H9 (cell line): Measurements from ENCODE around the gene PSMB7. TPM values are rescaled to one million over a fixed set of nuclear protein-coding genes. Genes with fewer than 3 reads are reported as not detected.

ENCODE experiments used
- DNase-seq: peaks from one replicate; pipeline ENCODE4 v3.0.0-alpha.2; 2017
- H2AFZ ChIP-seq: one replicate; pipeline ENCODE4 v1.6.1; 2013; ENCODE audit warnings: mild to moderate bottlenecking, low read length, control low read depth, moderate library complexity
- H2AK5ac ChIP-seq: 2 replicates; pipeline ENCODE4 v1.6.1; 2013; ENCODE audit warnings: low read length, control low read depth, mixed read lengths; ENCODE audit not compliant: insufficient read length
- H2BK120ac ChIP-seq: one replicate; pipeline ENCODE4 v1.6.1; 2013; ENCODE audit warnings: low read depth, mild to moderate bottlenecking, low read length, control low read depth, inconsistent platforms; ENCODE audit not compliant: poor library complexity, severe bottlenecking
- H2BK12ac ChIP-seq: 2 replicates; pipeline ENCODE4 v1.6.1; 2013; ENCODE audit warnings: low read length, control low read depth, mixed read lengths, low read depth; ENCODE audit not compliant: insufficient read length
- H2BK15ac ChIP-seq: 2 replicates; pipeline ENCODE4 v1.6.1; 2013; ENCODE audit warnings: low read depth, low read length, control low read depth
- H2BK20ac ChIP-seq: one replicate; pipeline ENCODE4 v1.6.1; 2013; ENCODE audit warnings: low read depth, mild to moderate bottlenecking, low read length, control low read depth, inconsistent platforms; ENCODE audit not compliant: poor library complexity, severe bottlenecking
- H2BK5ac ChIP-seq: 2 replicates; pipeline ENCODE4 v1.6.1; 2013; ENCODE audit warnings: low read length, control low read depth, mixed read lengths; ENCODE audit not compliant: insufficient read length
- H3K14ac ChIP-seq: 2 replicates; pipeline ENCODE4 v1.6.1; 2013; ENCODE audit warnings: low read length, control low read depth; ENCODE audit not compliant: insufficient read depth
- H3K18ac ChIP-seq: 2 replicates; pipeline ENCODE4 v1.6.1; 2013; ENCODE audit warnings: low read depth, mild to moderate bottlenecking, mixed read lengths, low read length, control low read depth; ENCODE audit not compliant: insufficient read length
- H3K23ac ChIP-seq: 2 replicates; pipeline ENCODE4 v1.6.1; 2013; ENCODE audit warnings: low read length, control low read depth, mixed read lengths, low read depth; ENCODE audit not compliant: insufficient read length
- H3K23me2 ChIP-seq: 2 replicates; pipeline ENCODE4 v1.6.1; 2013; ENCODE audit warnings: low read depth, mild to moderate bottlenecking, mixed read lengths, low read length, control low read depth; ENCODE audit not compliant: insufficient read length, poor library complexity, severe bottlenecking
- H3K27ac ChIP-seq: 2 replicates; pipeline ENCODE4 v1.5.1; 2013; ENCODE audit warnings: low read length, control low read depth, mixed read lengths, low read depth; ENCODE audit not compliant: insufficient read length
- H3K27me3 ChIP-seq: 2 replicates; pipeline ENCODE4 v1.6.1; 2013; ENCODE audit warnings: low read length, control low read depth, inconsistent platforms; ENCODE audit not compliant: insufficient read depth
- H3K4ac ChIP-seq: 2 replicates; pipeline ENCODE4 v1.6.1; 2013; ENCODE audit warnings: low read depth, mild to moderate bottlenecking, control low read depth, inconsistent platforms, low read length, moderate library complexity
- H3K4me1 ChIP-seq: 2 replicates; pipeline ENCODE4 v1.6.1; 2013; ENCODE audit warnings: low read length, control low read depth, inconsistent platforms; ENCODE audit not compliant: insufficient read depth
- H3K4me2 ChIP-seq: 2 replicates; pipeline ENCODE4 v1.6.1; 2013; ENCODE audit warnings: low read length, control low read depth, mixed read lengths; ENCODE audit not compliant: insufficient read length, insufficient read depth
- H3K56ac ChIP-seq: 2 replicates; pipeline ENCODE4 v1.6.1; 2013; ENCODE audit warnings: low read depth, mild to moderate bottlenecking, mixed read lengths, low read length, control low read depth; ENCODE audit not compliant: insufficient read length
- H3K79me1 ChIP-seq: 2 replicates; pipeline ENCODE4 v1.6.1; 2013; ENCODE audit warnings: low read depth, mild to moderate bottlenecking, moderate library complexity, low read length, control low read depth, inconsistent platforms; ENCODE audit not compliant: insufficient read depth, poor library complexity, severe bottlenecking
- H3K79me2 ChIP-seq: 2 replicates; pipeline ENCODE4 v1.6.1; 2013; ENCODE audit warnings: low read length, control low read depth, inconsistent platforms; ENCODE audit not compliant: insufficient read depth
- H3K9ac ChIP-seq: 2 replicates; pipeline ENCODE4 v1.6.1; 2013; ENCODE audit warnings: low read length, control low read depth, mixed read lengths; ENCODE audit not compliant: insufficient read length; ENCODE audit errors: extremely low read depth
- H3K9me3 ChIP-seq: one replicate; pipeline ENCODE4 v1.6.1; 2013; ENCODE audit warnings: low read depth, low read length, inconsistent platforms; ENCODE audit not compliant: control insufficient read depth
- H3T11ph ChIP-seq: one replicate; pipeline ENCODE4 v1.6.1; 2013; ENCODE audit warnings: mild to moderate bottlenecking, low read length, control low read depth, inconsistent platforms
- H4K20me1 ChIP-seq: one replicate; pipeline ENCODE4 v1.6.1; 2013; ENCODE audit not compliant: control insufficient read depth, insufficient read length, insufficient read depth
- H4K5ac ChIP-seq: 2 replicates; pipeline ENCODE4 v1.6.1; 2013; ENCODE audit warnings: low read depth, mild to moderate bottlenecking, mixed read lengths, low read length, control low read depth; ENCODE audit not compliant: insufficient read length
- H4K8ac ChIP-seq: replicated peaks from 2 replicates; pipeline ENCODE4 v1.6.1; 2013; ENCODE audit warnings: low read length, control low read depth, mixed read lengths, low read depth; ENCODE audit not compliant: insufficient read length
- H4K91ac ChIP-seq: 2 replicates; pipeline ENCODE4 v1.6.1; 2013; ENCODE audit warnings: low read depth, mild to moderate bottlenecking, moderate library complexity, mixed read lengths, low read length, control low read depth; ENCODE audit not compliant: insufficient read length
- H3K27ac Mint-ChIP-seq, 3 experiments: 2 replicates in 2 of 3; 3 replicates in 1 of 3; pipeline ENCODE4 v1.8.0; 2020 to 2021; ENCODE audit warnings: mixed read lengths in 3 of 3, mild to moderate bottlenecking in 1 of 3, moderate library complexity in 1 of 3
- H3K27me3 Mint-ChIP-seq: 2 replicates; pipeline ENCODE4 v1.8.0; 2021; ENCODE audit warnings: low read depth, mild to moderate bottlenecking, moderate library complexity, mixed read lengths
- H3K36me3 Mint-ChIP-seq, 3 experiments: 2 replicates in 2 of 3; 3 replicates in 1 of 3; pipeline ENCODE4 v1.8.0; 2020 to 2021; ENCODE audit warnings: low read depth in 3 of 3, mixed read lengths in 3 of 3; ENCODE audit not compliant: insufficient read depth in 1 of 3
- H3K4me1 Mint-ChIP-seq, 2 experiments: 2 replicates each; pipeline ENCODE4 v1.8.0; 2020; ENCODE audit warnings: mixed read lengths in 2 of 2
- H3K4me3 Mint-ChIP-seq, 2 experiments: 2 replicates in 1 of 2; 3 replicates in 1 of 2; pipeline ENCODE4 v1.8.0; 2020 to 2021; ENCODE audit warnings: mild to moderate bottlenecking in 2 of 2, mixed read lengths in 2 of 2, moderate library complexity in 1 of 2
- H3K9me3 Mint-ChIP-seq, 2 experiments: 2 replicates in 1 of 2; 3 replicates in 1 of 2; pipeline ENCODE4 v1.8.0; 2020; ENCODE audit warnings: mild to moderate bottlenecking in 2 of 2, mixed read lengths in 2 of 2, moderate library complexity in 1 of 2
- WGBS: extraction: QIAGEN DNeasy Blood & Tissue Kit; methylation state at CpG from one replicate; pipeline ENCODE4 v1.1.7; 2013; ENCODE audit warnings: missing lambda C conversion rate, low lambda C conversion rate, mixed read lengths; ENCODE audit not compliant: insufficient read length; ENCODE audit errors: extremely low coverage; 5-methylcytosine and 5-hydroxymethylcytosine counted together
- total RNA-seq: library from RNA; stranded (reverse); gene quantifications from 2 replicates; pipeline ENCODE4 v1.2.1, GENCODE V29; 2021
- TF ChIP-seq, protein P1 (sequence below): fragments of 200-600 bp; sonication (generic); conservative IDR thresholded peaks from 3 replicates; pipeline ENCODE4 v1.8.0; 2021; ENCODE audit warnings: antibody characterized with exemption, mild to moderate bottlenecking

Gene PSMB7
- total RNA-seq, 1 experiment from 2014 or later = 209 TPM

DNA sequence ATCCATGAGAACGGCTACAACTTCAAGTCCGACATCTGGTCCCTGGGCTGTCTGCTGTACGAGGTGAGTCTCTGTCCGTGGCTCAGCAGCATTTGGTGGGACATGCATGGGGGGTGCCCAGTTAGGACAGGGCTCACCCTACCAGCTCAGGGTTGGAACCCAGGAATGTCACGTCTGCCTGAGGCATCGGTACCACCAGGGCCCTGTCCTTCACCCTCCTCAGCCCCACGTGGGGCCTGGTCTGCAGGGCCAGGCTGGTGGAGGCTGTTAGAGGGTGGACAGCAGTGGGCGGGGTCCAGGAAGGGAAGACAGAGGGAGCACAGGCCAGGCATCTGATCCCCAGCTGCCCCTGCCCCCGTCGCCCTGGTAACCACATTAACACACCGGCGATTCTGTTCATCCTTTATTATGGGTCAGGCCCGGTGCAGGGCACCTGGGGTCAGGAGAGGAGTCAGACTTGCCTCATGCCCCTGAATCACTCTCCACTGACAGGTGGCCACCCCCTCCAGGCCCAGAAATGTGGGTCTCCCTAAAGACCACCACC lies 75.6 kb downstream of the PSMB7 start:
- Histone ChIP-seq H4K91ac (no peak overlapping the region), H3K27me3 (no peaks in the 10 kb centered on the region), H3K9me3 (no peaks in the 10 kb centered on the region), H3K79me1 (no peaks in the 10 kb centered on the region), H2AK5ac (no peak overlapping the region), H4K8ac (no peak overlapping the region), H3K14ac (no peak overlapping the region), H3T11ph (no peak overlapping the region), H3K56ac (no peak overlapping the region), H3K4ac (no peak overlapping the region), H3K18ac (no peak overlapping the region), H4K5ac (no peak overlapping the region), H4K20me1 (no peaks in the 10 kb centered on the region), H3K4me2 (no peak overlapping the region), H2BK12ac (no peak overlapping the region), H2BK20ac (no peak overlapping the region), H3K4me1 (no peaks in the 10 kb centered on the region; the same call in 1 of the 2 replicates), H2BK120ac (no peak overlapping the region), H3K27ac (no peak overlapping the region), H2BK5ac (no peak overlapping the region), H3K23ac (no peak overlapping the region), H3K23me2 (no peaks in the 10 kb centered on the region), H3K79me2 (no peaks in the 10 kb centered on the region), H2AFZ (no peak overlapping the region), H3K9ac (no peak overlapping the region), H2BK15ac (no peak overlapping the region)
- TF ChIP-seq, protein P1, sequence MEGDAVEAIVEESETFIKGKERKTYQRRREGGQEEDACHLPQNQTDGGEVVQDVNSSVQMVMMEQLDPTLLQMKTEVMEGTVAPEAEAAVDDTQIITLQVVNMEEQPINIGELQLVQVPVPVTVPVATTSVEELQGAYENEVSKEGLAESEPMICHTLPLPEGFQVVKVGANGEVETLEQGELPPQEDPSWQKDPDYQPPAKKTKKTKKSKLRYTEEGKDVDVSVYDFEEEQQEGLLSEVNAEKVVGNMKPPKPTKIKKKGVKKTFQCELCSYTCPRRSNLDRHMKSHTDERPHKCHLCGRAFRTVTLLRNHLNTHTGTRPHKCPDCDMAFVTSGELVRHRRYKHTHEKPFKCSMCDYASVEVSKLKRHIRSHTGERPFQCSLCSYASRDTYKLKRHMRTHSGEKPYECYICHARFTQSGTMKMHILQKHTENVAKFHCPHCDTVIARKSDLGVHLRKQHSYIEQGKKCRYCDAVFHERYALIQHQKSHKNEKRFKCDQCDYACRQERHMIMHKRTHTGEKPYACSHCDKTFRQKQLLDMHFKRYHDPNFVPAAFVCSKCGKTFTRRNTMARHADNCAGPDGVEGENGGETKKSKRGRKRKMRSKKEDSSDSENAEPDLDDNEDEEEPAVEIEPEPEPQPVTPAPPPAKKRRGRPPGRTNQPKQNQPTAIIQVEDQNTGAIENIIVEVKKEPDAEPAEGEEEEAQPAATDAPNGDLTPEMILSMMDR = no peak
- Mint-ChIP-seq H3K9me3 (peaks cover 4 to 6% of the 10 kb centered on the region in 2 experiments; a peak in 3 of 5 replicates), H3K36me3 (peaks cover 13 to 18% (median 14%) of the 10 kb centered on the region in 3 experiments), H3K4me3 (no peak overlapping the region; a peak in 1 of 5 replicates), H3K27me3 (no peaks in the 10 kb centered on the region; the same call in 1 of the 2 replicates), H3K27ac (peak overlapping the region in 1 of 3 experiments; percentile 64; a peak in 1 of 7 replicates), H3K4me1 (peaks cover 21 to 28% of the 10 kb centered on the region in 2 experiments)
- WGBS = no CpG with 5 or more reads among the region's 13 CpGs
- DNase-seq = no peak
